CD4-positive, alpha-beta T cell treated with Interleukin-1 beta for 1 hour (primary cell): ENCODE data around the gene ENPP6.
"Not testable (repeated sequence)": the region's sequence is repeated elsewhere in the genome, so short reads cannot be mapped to it uniquely, and the experiment has no call there.

Experiments used
- DNase-seq, 2 donors: peaks; one replicate each; pipeline ENCODE4 v3.0.0-alpha.2; 2020 to 2022

ENPP6 gene

DNA sequence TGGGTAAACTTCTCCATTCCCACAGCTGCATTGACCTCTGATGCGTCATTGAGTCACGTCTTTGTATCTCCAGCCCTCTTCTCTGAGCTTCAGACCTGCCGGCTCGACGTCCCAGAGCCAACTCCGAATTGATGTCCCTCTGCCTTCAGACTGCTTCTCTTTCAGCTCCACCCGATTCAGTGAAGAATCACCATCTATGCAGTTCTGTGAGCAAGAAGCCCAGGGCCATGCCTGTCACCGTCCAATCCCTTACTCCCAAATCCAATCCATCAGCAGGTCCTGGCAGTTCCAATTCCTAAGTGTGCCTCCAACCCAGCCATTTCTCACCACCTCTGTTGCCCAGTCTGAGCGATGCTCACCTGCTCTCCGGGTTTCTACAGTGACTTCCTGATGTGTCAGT is 70.7 kb downstream of the ENPP6 start:
- no peak for DNase-seq

DNA sequence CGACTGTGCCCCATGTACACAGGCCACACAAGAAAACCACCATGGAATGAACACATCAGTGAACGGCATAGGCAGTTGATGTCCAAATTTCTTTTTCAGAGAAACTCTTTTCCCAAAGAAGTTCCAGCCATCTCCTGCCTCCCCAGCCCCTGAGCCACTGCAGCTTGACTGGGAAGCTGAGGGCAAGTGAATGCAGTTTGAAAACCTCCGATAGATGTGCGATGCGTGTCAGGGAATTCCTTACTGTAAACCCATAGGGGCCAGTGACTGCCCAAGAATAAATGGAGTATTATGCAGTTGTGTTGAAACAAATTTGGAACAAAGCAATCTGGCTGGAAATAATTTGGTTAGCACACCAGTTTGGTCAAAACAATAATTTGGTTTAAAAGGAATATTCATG is 72.1 kb downstream of the ENPP6 start:
- no peak for DNase-seq

DNA sequence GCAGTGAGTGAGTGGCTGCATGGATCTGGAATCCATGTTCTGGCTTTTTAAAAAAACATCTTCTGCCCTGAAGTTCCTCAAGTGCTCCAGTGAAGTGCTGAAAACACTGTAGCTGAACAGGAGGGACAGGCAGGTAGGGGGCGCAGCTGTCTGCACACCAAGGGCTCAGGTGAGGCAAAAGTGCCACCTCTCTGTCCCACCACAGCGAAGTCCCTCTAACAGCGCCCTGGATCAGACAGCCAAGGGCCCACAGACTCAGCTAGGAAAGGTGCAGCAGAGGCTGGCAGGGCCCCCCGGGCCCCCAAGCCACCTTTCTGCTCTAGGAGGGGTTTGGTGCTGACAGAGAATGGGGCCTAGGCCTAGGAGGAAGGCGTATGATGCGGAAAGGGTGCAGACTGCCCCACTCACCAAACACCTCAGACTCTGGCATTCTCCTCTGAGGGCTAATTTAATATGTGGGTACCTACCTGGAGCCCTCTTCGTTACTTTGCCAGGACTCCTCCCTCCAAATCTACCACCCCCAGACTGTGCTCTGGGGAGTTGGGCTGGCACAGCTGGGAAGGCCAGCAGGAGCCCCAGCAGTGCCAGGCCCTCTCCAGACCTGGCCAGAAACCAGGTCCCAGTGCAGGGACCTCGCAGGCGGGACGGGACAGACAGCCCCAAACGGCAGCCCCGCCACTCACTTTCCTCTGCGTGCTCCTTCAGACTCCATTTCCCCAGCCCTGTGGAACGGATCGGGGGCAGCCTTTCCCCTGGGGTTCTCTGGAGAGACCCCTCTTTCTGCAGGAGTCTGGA is 73.7 kb downstream of the ENPP6 start:
- no peak for DNase-seq

DNA sequence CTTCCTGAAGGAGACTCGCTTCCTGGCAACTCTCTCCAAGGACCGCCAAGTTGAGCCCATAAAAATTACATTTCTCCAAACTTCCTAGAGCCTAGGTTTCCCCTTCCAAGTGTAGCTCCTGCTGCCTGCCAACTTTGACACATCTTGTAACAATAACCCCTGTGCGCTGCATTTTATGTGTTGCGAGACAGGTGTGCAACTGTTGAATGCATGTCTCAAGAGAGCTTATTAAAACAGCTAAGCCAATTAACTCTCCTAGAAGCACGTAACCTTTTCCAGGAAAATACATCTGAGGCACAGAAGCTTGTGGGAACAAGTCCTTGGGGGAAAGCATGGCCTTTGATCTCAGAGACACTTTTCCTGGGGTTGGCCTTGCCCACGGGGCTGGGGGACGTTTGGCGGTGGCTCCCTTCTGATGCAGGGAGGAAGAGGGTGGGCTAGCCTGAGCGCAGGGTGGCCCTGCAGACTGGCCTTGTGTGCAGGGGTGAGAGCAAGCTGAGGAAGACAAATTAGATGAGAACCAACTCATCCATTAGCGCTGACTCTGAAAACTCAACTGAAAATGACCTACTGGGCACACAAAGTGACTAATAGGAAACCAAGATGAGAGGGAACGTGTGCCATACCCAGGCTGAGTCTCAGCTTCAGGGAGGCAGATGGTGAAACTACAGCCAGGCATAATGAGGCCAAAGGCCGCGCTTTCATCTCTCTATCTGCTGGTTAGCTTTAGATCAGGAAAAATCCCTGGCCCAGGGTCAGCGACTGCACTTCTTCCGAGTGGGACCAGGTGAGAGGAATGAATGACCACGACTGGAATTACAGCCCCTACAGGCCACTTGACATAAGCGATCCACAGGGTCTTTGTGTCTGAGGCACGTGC is 75.3 kb downstream of the ENPP6 start:
- DNase-seq = no peak

DNA sequence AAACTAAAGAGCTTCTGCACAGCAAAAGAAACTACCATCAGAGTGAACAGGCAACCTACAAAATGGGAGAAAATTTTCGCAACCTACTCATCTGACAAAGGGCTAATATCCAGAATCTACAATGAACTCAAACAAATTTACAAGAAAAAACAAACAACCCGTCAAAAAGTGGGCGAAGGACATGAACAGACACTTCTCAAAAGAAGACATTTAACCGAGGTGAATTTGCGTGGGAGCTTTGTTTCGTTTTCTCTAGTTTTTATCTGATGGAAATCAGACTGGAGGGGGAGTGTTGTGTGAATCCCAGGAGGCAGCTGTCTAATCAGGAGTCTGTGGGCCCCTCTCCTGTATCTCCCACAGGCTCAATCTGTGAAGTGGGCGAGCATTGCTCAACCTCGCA is 76.8 kb downstream of the ENPP6 start:
- DNase-seq = not testable (repeated sequence)

DNA sequence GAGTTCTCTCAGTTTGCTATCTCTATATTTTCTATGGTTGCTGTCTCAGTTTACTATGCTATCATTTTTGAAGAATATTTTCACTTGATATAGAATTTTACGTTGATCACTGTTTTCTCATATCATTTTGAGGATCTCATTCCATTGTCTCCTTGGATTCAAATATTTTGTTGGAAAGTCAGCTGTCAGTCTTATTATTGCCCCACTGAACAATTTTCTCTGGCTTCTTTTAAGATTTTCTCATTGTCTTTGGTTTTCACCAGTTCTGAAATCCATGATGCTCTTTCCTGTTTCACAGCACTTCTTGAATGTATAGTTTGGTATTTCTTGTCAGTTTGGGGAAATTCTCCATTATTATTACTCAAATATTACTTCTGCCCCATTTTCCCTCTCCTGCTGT is 81.1 kb downstream of the ENPP6 start:
- no peak for DNase-seq

DNA sequence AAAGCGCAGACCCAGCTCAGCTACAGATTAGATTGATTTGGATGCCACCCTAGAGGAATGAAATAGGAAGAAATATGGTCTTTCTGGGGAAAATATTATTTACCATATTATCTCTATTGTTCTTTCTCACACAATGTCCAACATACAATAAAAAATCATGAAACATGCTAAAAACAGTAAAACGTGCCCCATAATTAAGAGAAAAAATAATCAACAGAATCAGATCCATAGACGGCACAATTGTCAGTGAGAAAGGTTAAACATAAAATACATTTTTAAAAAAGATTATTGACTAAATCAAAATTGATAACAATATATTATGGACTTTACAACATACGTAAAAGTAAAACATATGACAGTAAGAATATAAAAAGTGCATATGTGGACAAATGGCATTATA is 90.9 kb downstream of the ENPP6 start:
- no peak for DNase-seq

DNA sequence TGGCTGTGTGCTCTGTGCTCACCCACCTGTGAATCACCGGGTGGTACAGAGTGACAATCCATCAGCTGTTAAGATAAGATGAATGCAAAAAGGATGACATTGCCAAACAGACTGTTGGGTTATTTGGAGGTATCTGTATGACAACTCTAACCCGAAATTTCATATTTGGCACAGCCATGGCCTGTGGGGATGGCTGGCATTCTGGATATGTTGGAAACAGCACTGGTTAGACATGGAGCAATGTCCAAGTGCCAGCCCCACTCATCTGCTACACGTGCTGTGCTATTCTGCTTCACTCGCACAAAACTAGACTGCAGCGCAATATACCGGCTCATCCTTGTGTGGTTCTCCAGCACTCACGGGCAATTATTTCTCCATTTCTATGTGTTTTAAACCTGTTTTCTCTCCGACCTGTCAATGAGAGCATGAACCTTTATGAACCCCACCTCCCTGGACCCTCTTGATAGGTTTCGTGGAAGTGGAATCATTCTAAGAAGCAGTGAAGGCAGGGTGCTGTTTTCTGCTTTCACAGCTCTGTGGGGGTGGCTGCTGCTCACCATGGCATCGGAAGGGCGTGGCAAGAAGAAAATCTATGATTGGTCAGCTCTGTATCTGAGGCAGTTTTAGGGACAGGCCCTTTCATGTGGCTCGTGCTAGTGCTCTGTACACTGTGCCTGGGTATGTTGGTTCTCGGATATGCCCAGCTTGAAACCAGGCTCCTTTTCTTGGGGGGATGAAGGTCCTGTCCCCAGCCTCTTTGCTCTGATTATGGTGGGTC is 94.9 kb downstream of the ENPP6 start:
- DNase-seq = no peak

DNA sequence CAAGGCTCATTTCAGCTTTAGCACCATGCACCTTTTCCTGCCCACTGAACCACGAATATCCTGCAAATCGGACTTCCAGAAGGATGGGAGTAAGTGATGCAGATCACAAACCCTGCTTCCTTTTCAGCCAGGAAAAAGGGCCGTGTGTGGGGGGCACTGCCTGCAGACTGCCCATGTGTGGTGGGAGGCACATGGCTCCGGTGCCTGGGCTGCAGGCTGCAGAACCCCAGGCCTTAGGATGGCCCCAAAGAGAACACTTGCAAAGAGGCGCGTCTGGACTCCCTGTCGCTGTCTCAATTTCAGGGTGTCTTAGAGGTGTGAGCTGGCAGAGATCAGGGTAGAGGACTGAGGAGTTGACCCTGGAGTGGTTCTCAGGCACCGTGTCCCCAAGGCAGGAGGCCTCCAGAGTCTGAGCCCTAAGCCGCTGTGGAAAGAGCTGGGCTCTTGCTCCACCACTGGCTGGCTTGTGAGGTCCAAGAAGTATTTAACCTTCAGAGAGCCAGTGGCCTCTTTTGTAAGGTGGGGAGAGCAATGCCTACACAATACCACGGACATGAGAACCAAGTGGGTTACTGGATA is 97.0 kb downstream of the ENPP6 start:
- no peak for DNase-seq

DNA sequence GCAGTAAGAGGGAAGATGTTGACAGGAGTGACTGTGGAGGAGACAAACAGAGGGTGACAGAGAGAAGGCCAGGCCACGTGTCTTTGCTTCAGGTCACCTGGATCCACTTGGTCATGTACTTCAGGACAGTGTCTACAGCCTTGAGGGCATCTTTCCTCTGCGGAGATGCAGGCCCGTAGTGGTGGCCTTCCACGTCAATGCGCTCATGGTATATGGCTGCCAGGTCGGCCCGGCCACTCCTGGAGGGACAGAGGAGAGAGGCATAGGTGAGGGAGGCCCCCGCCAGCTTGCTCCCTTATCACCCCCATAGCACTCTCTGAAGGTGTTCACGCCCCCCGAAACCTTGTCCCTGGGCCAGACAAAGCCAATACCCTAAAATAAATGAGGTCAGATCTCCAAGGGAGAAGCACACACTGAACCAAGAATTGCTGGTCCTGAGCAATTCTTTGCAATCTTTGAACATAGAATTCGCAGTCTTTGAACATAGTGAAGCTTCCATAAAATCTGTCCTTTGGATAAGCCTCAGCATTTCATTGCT is 99.9 kb downstream of the ENPP6 start:
- DNase-seq = no peak

DNA sequence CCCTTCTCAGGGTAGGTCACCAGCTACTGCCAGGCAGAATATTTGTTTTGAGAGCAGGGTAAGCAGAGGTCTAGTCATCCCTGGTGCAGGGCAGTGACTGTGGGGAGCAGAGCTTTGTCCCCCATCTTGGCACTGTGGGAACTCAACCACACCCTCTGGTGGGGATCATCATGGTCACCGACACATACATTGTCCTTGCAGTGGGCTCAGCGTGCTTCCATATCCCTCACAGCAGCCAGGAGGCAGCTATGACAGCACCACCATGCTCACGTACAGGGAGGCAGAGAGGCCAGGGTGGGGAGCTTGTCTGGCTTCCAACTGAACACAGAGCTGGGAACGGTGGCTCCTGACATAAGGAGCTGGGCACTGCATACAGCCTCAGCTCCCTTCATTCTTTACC is 102.3 kb downstream of the ENPP6 start:
- DNase-seq = no peak

DNA sequence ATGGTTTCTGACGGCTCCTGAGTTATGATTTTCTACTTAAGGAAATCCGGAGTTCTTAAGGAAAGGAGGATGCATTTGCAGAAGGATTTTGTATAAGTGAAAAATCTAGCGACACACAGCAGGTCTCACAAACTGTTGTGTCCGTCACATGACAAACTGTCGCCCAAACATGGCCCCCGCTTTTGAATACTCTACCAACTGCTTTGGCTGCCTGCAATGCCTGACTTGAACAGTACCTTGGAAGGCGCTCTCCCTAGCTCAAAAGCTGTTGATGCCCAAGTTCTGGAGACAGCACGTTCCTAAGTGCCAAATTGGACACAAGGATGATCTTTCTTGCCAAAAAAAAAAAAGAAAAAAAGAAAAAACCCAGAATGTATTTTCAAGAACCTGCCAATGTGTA is 103.2 kb downstream of the ENPP6 start:
- DNase-seq = no peak

DNA sequence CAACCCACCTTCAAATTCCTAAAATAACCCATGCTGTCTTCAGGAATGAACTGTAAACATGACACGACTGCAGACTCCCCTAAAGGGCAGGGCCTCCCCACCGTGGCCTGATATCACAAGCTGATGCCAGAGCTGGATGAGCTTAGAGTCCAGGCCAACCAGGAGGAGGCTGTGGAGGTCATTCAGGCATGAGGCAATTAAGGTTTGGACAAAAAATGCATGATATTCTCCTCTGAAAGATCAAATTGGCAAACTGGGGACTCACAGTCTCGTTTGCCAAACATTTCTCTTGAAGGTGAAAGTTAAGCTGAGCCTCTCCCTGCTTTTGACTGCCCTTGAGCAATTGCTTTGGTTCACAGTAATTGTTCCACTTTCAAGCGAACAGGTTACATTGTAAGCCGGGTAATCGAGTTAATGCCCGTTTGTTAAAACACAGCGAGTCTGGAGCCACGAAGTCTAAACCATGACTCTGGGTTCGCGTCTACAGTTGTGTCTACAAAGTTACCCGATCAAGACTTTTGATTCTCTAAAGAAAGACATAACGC is 105.6 kb downstream of the ENPP6 start:
- no peak for DNase-seq

DNA sequence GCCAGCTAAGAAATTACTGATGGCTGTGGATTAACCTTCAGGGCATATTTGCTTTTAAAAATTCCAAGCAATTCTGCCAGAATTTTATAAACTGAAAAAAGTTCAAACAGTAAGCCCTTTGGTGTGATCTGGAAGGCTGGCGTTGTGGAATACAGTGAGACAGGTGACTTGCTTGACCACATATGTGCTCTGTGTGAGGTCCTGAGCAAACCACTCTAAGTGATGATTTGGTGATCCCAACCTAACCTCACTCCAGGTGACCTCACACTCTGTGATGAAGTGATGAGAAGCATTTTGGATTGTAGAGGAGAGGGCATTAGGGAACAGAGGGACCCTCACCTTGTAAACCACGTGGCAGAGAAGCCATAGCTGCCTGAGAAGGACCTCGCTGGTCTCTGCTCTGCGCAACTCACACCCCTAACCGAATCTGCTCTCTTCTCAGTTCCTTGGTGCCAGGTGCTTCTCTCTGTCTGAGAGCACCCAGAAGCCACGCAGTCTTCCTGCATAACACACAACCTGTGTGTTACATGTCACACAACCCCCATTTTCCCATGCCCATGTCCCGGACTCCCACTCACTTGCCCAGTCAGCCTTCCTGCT is 106.3 kb downstream of the ENPP6 start:
- DNase-seq = no peak

DNA sequence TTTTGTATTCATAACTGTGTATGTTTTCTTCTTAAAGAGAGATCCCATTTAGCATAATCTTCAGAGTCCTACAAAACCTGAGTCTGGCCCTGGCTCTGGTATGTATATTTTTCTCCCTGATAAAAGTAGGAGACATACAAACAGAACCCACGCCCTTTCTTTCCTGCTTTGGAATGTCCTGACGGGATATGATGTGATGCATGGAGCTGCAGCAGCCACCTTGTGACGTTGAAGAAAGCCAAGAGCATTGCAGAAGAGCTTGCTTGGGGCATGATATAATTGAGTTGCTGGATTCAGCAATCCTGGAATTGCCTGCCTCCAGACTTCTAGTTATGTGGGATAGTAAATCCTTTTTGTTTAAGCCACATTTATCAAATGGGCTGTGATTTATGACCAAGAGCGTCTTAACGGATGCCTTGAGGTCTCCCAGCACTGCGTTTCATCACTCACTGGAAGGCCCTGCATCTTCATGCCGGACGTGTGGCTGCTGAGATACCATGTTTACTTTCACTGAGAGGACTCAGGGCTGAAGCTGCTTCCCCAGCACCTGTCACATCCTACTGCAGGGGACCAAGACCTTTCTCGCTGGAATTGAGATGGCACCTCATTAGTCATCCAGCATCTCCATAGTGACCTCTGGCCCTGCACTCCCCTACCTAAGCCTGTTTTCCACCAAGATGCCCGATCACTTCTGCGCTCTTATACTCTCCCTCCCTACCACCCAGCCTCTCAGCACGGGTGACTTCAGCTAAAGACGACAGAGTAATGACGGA is 107.0 kb downstream of the ENPP6 start:
- DNase-seq = no peak

DNA sequence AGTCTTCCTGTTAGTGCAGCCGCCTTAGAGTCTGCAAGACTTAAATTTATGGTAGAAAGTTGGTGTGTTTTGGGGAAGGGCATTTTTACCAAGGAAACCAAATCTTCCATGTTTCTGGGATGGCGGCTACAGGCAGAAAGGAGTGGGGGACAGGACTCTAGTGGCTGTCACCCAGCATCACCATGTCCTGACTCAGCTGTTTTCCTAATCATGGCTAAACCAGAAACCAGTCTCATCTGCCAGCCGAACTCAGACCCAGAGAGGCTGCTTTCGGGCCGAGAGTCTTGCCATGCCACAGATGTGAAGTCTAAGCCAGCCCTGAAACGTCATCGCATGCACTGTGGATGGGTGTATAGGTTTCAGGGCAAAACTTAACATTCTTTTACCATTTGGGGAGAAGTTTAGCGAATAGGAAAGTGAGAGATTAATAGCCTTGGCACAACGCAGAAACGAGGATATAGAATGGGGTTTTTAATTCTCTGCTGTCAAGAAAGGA is 109.6 kb downstream of the ENPP6 start:
- no peak for DNase-seq

DNA sequence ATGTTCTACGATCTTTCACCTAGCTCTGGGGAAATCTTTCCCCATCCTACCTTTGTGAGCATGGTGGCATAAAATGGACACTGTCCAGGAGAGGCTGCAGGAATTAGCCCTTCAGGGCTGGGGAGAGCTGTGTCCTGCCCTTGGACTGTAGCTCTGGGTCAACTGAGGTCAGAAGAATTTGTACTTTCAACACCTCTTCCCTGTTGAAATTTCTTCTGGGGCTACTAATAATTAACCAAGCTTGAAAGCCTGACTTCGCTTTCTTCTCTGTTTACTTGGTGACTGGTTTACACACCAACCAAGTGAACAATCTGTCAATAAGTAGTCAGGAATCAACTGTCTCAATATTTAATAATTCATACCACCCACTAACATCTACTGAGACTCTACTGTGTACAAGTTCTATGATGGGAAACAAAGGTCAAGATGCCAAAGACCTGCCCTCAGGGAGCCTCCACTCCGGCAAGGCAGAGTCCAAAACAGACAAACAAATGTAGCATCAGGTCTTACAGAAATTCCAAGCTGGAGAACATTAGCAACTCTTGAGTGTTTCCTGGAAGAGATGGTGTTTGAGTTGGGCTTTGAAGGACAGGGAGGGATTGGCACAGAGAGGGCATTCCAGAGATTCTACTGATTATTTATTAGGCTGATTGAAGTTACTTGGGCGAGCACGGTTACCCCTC is 113.1 kb downstream of the ENPP6 start:
- no peak for DNase-seq

DNA sequence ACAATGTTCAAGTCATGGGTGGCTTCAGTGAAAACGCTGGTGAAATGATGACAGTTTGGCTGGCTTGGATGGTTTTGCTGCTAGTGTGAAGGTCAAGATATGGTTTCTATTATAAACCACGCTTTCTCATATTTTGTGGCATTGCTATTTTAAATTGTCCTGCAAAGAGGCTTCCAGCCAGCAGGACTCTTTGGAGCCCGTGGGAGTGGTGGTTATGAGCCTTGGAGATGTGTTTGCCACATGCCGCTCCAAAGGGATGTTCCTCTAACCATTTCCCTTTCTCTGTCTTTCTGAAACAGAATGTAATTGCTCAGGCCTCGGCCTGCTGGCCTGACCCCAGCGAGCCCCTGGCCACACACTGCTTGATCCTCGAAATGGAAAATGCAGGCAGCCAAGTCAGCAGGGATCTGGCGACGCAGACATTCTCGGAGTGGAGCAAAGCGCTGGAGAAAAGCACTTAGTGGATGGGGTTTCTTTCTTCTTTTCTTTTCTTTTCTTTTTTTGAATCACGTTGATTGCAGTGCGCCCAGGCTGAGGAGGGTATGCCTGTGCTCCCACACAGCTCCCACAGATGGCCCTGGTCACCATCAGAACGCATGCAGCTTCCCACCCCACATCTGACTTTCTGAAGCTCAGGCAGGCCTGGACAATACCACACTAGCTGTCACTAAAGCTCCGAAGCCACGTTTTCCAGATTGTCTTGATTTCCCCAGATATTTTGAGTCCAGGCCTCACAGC is 114.0 kb downstream of the ENPP6 start:
- no peak for DNase-seq

DNA sequence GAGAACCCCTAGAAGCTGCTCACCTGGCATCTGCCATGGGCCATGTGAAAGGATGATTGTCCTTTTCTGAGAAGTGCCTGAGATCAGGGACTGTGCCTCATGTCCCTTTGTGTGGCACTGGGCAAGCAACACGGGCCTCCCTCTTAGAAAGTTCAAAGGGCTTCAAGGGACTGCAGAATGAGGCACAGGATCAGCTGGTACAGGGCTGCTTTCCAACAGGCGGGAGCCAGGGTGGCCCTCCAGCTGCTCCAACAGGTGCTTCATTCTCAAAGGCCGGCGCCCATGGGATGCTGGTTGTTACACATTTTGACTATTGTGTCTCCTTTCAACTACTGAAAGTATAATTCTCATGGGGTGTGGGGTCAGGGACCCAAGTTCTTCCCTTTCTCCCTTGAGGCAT is 114.7 kb downstream of the ENPP6 start:
- DNase-seq = no peak

DNA sequence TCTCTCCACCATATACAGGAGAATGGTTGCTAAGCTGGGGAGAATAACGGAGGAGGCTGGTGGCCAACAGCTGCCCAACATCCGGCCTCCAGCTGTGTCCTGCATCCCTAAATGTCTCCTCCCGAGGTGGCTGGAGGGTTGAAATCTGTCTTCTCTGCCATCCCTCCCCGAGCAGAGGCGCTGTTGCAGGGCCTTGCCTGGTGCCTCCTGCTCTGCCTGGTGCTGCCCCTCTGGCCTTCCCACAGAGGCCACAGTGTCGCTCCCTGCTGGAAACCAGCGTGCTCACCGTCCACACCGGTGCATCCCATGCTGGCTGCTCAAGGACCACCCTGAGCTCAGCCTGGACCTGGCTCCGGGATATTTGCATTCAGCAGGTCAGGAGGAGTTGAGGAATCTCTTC is 115.2 kb downstream of the ENPP6 start:
- DNase-seq = no peak
